Measurements from ENCODE around the gene USP6NL. TPM values are rescaled to one million over a fixed set of nuclear protein-coding genes. Genes with fewer than 3 reads are reported as not detected.

The USP6NL gene
- total RNA-seq, 1 donor from 2014 or later = 13.3 TPM

- Mint-ChIP-seq H3K27ac (ENCODE audit: unreplicated experiment) (no peak overlapping the region), H3K27me3 (ENCODE audit: unreplicated experiment) (peaks cover 4% of the 10 kb centered on the region), H3K4me3 (ENCODE audit: unreplicated experiment) (no peak overlapping the region), H3K4me1 (ENCODE audit: low read depth, unreplicated experiment) (no peaks in the 10 kb centered on the region), H3K9me3 (ENCODE audit: unreplicated experiment) (no peaks in the 10 kb centered on the region), H3K36me3 (ENCODE audit: unreplicated experiment) (peaks cover 3% of the 10 kb centered on the region)
- DNase-seq = no peak
- TF ChIP-seq CTCF (IDR thresholded peaks at IDR 0.05; ENCODE audit: partially characterized antibody, unreplicated experiment) = no peak
Observed at GRCh38 chr10:11551916-11552602, 59.4 kb downstream of the USP6NL start.

- TF ChIP-seq CTCF (IDR thresholded peaks at IDR 0.05; ENCODE audit: partially characterized antibody, unreplicated experiment) = no peak
- H3K4me1 Mint-ChIP-seq (ENCODE audit: low read depth, unreplicated experiment) = no peaks in the 10 kb centered on the region
- no peaks in the 10 kb centered on the region for H3K9me3 Mint-ChIP-seq (ENCODE audit: unreplicated experiment)
- no peak overlapping the region for H3K27ac Mint-ChIP-seq (ENCODE audit: unreplicated experiment)
- no peak for DNase-seq
- H3K36me3 Mint-ChIP-seq (ENCODE audit: unreplicated experiment) = peaks cover 3% of the 10 kb centered on the region
- H3K27me3 Mint-ChIP-seq (ENCODE audit: unreplicated experiment) = peaks cover 2% of the 10 kb centered on the region
- no peak overlapping the region for H3K4me3 Mint-ChIP-seq (ENCODE audit: unreplicated experiment)
Observed at GRCh38 chr10:11551104-11551503, 60.3 kb downstream of the USP6NL start.

GRCh38 chr10:11548768-11549099 lies 62.7 kb downstream of the USP6NL start:
- no peak for DNase-seq
- Mint-ChIP-seq H3K4me1 (ENCODE audit: low read depth, unreplicated experiment) (no peaks in the 10 kb centered on the region), H3K36me3 (ENCODE audit: unreplicated experiment) (no peaks in the 10 kb centered on the region), H3K27ac (ENCODE audit: unreplicated experiment) (no peak overlapping the region), H3K27me3 (ENCODE audit: unreplicated experiment) (no peaks in the 10 kb centered on the region), H3K9me3 (ENCODE audit: unreplicated experiment) (no peaks in the 10 kb centered on the region), H3K4me3 (ENCODE audit: unreplicated experiment) (no peak overlapping the region)
- TF ChIP-seq CTCF (IDR thresholded peaks at IDR 0.05; ENCODE audit: partially characterized antibody, unreplicated experiment) = no peak

- Mint-ChIP-seq H3K4me1 (ENCODE audit: low read depth, unreplicated experiment) (no peaks in the 10 kb centered on the region), H3K9me3 (ENCODE audit: unreplicated experiment) (no peaks in the 10 kb centered on the region), H3K36me3 (ENCODE audit: unreplicated experiment) (no peaks in the 10 kb centered on the region), H3K27me3 (ENCODE audit: unreplicated experiment) (peaks cover 1% of the 10 kb centered on the region), H3K27ac (ENCODE audit: unreplicated experiment) (no peak overlapping the region), H3K4me3 (ENCODE audit: unreplicated experiment) (no peak overlapping the region)
- TF ChIP-seq CTCF (IDR thresholded peaks at IDR 0.05; ENCODE audit: partially characterized antibody, unreplicated experiment) = no peak
- no peak for DNase-seq
Observed at GRCh38 chr10:11548065-11548767, 63.2 kb downstream of the USP6NL start.

GRCh38 chr10:11546581-11546980 lies 64.9 kb downstream of the USP6NL start:
- no peak for DNase-seq
- Mint-ChIP-seq H3K9me3 (ENCODE audit: unreplicated experiment) (no peaks in the 10 kb centered on the region), H3K36me3 (ENCODE audit: unreplicated experiment) (no peaks in the 10 kb centered on the region), H3K27ac (ENCODE audit: unreplicated experiment) (no peak overlapping the region), H3K27me3 (ENCODE audit: unreplicated experiment) (peaks cover 1% of the 10 kb centered on the region), H3K4me1 (ENCODE audit: low read depth, unreplicated experiment) (no peaks in the 10 kb centered on the region), H3K4me3 (ENCODE audit: unreplicated experiment) (no peak overlapping the region)
- no peak for TF ChIP-seq CTCF (IDR thresholded peaks at IDR 0.05; ENCODE audit: partially characterized antibody, unreplicated experiment)

Measured in glutamatergic neuron (in vitro differentiated cells).